Stimulated activated CD4-positive, alpha-beta T cell treated with anti-CD3 and anti-CD28 coated beads, Interleukin-1b, Interleukin-23, amount 100 ng/mL, for 1 hour (primary cell): ENCODE measurements around the gene CES4A.
"Not testable (repeated sequence)": the region's sequence is repeated elsewhere in the genome, so short reads cannot be mapped to it uniquely, and the experiment has no call there.

Experiments
- DNase-seq, 2 donors: peaks; one replicate each; pipeline ENCODE4 v3.0.0-alpha.2; 2020; ENCODE audit warnings: low read depth in 2 of 2

CES4A gene

DNA sequence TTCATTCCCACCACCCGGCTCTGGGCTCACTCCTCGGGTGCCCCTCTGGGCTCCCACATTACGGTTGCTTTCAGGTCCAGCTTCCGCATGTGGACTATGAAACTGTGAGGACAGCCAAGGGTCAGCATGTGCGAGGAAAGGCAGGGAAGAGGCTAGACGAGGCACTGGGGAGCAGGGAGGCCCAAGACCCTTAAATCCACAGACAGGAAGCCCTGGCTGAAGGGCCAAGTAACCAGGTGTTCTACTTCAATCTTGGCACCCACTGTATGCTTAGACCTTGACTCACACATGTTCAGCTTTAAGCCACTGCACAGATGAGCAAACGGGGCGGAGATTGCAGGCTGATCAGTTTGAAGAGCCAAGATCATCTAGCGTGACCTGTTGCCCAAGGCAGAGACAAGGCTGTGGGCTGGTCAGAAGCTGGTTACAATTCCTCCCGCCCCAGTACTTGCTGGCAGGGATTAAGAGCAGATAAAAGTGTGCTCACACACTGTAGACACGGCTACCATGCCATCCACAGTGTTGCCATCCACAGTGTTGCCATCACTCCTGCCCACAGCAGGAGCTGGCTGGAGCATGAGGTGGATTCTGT is at the start of gene CES4A:
Gene CES4A (plus strand): TSS at position 393 of the 592 bp plus-strand sequence. CDS start 184 bp downstream, at position 577.
- DNase-seq: no peak

DNA sequence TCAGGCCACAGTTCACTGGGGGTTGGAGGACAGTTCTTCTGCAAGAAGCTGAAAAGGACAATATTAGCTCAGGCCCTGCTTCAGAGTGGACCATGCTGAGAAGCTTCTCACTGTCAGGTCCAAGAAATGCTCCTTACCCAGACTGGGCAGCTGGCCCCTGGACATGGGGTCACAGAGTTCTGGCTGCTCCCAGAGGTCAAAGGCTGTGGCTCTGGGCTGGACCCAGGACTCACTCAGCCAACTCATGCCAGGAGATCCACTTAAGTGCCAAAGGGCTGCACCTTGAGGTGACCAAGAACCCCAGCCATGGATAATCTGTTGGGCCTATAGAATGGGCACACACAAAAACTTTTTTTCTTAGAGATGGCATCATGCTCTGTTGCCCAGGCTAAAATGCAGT is 49.0 kb upstream of the CES4A start:
- DNase-seq: no peak

DNA sequence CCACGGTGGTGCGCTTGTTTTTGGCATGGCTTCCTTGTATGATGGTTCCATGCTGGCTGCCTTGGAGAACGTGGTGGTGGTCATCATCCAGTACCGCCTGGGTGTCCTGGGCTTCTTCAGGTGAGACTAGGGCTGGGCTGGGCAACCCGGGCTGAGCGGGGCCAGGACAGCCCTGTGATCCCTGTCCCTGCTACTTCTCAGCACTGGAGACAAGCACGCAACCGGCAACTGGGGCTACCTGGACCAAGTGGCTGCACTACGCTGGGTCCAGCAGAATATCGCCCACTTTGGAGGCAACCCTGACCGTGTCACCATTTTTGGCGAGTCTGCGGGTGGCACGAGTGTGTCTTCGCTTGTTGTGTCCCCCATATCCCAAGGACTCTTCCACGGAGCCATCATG is 48.2 kb upstream of the CES4A start:
- no peak for DNase-seq

DNA sequence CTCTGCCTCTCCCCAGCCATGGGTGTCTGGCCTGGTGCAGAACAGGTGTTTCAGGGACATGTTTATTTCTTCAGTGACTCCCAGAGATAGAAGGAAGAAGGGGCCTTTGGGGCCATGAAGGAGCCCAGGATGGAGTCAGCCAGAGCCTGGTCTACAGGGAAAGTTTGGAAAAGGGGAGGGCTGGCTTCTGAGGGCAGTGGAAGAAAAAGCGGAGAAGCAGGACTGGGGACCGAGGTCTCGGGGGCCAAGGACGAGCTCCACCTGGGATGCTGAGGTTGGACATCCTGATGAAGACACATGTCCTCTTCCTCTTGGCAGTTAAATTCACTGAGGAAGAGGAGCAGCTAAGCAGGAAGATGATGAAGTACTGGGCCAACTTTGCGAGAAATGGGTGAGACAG is 45.4 kb upstream of the CES4A start:
- no peak for DNase-seq

DNA sequence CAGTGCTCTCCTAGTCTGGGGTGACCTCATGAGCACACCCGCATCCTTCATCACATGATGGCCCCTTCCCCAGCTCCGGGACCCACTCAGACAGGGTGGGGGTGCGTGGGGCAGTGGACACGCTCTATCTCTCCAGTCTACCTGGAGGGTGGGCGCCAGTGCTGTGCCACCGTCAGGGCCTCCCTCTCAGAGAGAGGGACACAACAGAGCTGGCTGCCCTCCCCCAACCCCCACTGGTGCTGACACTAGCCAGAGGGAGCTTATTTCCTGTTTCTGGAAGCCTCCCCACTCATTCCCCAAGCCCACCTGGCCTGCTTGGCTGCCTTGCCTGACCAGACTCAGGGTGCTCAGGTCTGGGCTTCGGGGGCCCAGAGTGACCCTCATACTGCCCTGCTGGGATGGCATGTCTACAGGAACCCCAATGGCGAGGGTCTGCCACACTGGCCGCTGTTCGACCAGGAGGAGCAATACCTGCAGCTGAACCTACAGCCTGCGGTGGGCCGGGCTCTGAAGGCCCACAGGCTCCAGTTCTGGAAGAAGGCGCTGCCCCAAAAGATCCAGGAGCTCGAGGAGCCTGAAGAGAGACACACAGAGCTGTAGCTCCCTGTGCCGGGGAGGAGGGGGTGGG is 44.8 kb upstream of the CES4A start:
- no peak for DNase-seq

DNA sequence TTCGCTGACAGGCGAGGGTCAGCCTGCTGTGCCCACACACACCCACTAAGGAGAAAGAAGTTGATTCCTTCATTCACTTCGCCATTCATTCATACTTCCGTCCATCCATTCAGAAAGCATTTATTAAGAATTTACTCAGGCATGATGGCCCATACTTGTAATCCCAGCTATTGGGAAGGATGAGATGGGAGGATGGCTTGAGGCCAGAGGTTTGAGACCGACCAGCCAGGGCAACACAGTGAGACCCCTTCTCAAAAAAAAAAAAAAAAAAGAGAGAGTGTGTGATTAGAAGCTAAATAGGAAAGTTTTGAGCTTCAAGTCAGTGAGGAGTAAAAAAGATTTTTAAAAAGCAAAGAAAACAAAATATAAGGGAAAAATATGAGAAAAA is 44.3 kb upstream of the CES4A start:
- DNase-seq: no peak

DNA sequence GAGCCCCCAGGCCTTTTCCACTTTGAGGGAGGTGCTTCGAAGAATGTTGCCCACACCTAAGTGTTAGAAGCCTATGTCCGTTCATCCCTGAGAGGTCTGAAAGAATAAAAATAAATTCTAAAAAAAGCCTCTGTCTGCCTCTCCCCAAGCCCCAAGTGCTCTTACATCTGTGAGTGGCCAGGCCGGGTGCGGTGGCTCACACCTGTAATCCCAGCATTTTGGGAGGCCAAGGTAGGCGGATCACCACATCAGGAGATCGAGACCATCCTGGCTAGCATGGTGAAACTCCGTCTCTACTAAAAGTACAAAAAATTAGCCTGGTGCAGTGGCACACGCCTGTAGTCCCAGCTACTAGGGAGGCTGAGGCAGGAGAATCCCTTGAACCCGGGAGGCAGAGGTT is 43.4 kb upstream of the CES4A start:
- not testable (repeated sequence) for DNase-seq

DNA sequence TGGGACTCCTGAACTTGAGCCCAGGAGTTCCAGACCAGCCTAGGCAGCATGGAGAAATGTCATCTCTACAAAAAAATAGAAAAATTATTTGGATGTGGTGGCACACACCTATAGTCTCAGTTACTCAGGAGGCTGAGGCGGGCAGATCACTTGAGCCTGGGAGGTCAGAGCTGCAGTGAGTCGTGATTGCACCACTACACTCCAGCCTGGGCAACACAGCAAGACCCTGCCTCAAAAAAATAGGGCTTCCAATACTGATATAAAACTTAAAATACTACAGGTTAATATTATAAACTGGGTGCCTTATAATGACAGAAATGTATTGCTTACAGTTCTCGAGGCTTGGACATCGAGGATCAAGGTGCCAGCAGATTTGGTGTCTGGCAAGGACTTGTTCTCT is 42.5 kb upstream of the CES4A start:
- no peak for DNase-seq

DNA sequence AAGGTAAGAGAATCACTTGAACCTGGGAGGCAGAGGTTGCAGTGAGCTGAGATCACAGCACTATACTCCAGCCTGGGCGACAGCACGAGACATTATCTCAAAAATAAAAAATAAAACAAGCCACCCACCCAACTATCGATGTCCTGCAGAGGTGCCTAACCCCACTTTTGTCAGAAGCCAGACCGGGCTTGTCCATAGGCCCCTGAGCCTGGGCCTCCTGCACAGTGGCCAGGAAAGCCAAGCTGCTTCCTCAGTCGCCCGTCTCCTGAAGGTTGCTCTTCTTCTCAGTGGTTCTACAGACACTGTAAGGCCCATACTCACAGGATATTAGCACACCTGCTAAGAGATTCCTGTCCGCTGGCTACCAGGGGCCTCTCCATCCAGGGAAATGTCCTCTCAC is 41.8 kb upstream of the CES4A start:
- DNase-seq: no peak

DNA sequence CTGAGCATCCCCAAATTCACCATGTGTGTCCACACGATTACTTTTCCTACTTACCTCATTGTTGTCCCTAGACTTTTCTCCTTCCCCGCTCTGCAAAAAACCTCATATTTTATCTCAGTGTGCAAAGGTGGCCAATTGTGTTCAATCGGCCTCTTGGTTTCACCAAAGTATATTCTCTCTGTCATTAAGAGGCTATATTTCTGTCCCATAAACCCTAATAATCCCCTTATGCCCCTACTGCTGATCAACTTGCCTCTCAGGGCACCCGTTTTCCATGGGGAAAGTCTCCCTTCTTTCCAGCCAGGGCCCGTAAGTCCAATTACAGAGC is 41.5 kb upstream of the CES4A start:
- no peak for DNase-seq

DNA sequence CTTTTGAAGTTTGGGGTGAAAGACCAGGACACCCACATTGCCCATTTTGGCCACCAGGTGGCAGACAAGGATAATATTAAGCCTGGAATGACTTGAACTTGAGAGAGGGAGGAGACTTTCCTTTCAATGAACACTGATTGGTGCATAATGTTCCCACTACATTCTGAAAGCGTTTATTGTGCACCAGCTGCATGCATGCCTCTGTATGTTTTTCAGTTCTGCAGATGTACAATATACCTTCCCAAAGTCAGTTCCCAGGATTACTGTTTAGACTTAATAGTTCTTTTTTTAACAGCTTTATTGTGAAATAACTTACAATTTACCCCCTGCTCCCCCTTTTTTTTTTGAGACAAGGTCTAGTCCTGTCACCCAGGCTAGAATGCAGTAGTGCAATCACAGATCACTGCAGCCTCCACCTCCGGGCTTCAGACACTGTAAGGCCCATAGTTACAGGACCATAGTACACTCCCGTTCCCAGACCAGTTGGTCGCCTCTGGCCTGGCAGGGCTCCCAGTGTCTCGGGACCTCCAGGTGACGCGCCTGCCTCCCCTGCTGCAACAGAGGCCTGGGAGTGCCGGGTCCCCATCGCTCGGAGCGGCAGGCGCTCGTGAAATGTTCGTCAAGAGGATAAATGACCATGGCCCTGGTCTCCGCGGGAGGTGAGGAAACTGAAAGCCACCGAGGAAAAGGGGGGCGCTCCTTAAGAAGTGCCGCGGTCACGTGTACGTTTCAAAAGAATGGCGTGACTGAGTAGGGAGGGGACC is 40.9 kb upstream of the CES4A start:
- peak; percentile 58 to 77 for DNase-seq

DNA sequence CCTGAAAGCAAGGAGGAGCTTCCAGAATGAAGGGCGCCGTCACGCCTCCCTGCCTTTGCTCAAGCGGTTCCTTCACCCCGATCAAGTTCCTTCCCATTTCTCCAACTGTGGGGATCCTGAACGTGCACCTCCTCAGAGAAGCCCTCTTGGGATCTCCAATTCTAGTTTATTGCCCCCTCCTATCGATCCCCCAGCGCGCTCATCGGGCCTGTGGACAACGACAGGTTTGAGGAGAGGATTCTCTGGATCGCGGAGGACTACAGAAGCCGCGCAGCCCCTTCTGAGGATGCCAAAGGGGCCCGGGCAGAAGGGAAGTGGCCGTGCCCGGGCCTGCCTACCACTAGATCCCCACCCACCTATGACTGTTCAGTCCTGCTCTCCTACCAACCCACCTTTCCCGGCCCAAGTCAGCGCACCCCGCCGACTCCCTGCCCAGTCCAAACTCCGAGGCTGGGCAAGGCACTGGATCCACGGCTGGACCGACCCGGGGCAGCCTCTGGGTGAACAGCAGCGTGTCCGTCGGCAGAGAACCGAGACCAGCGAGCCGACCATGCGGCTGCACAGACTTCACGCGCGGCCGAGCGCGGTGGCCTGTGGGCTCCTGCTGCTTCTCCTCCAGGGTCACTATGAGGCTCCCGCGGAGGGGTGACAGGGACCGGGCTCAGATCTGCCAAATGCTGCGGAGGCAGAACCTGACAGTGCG is 40.1 kb upstream of the CES4A start:
- no peak for DNase-seq

DNA sequence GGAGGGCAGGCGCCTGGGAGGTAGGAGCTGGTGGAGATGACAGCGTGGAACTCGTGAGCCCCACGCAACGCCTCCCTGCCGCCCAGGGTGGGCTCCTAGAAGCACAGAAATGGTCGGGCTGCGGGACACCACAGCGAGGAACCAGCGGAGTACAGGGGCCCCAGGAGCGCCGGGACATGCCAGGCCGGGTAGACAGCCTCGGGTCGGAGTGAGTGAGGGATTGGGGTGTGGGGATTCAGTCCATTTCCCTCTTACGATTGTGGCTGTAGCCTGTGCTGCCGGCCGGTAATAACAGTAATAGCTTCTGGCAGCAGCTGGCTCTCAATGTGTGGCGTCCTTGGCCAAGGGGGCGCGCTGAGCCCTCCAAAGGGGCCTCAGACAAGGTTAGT is 39.6 kb upstream of the CES4A start:
- no peak for DNase-seq

DNA sequence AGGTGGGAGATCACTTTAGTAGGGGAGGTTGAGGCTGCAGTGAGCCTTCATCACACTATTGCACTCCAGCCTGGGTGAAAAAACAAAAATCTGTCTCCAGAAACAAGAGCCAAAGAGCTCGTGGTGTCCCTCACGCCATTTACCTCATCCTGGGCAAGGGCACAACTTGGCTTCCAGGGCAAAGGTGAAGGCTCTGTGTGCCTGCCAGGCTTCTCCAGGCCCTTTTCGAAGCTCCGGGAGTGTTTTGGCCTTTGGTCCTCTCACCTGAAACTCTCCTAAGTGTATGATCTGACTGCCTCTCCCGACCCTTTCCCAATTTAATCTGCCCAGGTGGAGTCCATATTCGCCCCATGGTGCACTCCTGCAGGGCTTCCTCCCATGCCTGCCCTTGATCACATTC is 38.9 kb upstream of the CES4A start:
- no peak for DNase-seq

DNA sequence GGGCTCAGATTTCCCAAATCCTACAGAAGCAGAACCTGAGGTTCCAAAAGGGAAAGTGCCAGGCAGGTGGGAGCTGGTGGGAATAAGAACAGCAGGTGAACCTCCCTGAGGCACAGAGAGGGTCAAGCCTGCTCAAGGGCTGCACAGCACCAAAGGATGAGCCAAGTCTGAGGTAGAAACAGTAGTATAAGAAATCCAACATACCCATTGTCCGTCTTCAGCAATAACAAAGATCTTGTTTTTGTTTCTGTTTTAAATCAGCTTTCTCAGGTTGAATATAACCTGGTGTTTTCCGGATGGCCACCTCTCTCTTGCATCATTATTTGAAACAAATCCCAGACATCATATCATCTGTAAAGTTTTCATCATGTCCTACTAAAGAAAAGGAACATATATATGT is 38.0 kb upstream of the CES4A start:
- no peak for DNase-seq

DNA sequence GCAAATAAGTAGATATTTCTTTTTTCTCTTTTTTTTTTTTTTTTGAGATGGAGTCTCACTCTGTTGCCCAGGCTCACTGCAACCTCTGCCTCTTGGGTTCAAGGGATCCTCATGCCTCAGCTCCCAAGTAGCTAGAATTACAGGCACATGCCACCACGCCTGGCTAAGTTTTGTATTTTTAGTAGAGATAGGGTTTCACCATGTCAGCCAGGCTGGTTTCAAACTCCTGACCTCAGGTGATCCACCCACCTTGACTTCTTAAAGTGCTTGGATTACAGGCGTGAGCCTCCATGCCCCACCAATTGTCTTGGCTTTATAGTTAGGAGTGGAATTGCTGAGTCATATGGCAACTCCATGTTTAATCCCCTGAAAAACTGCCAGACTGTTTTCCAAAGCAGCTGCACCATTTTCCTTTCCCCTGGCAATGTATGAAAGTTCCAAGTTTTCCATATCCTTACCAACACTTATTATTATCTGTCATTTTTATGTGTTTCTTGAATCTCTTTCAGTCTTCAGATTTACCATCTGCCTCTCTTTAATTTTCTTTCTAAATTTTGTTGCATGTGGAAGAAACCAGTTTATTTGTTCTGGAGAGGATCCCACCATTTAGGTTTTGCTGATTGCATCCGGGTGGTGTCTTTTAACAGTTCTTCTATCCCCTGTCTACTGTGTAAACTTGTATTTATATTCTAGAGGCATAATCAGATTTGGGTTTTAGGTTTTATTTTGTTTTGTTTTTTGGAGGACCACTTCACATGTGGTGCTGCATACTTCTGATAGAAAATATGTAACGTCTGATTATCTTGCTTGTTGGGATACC is 37.2 kb upstream of the CES4A start:
- no peak for DNase-seq

DNA sequence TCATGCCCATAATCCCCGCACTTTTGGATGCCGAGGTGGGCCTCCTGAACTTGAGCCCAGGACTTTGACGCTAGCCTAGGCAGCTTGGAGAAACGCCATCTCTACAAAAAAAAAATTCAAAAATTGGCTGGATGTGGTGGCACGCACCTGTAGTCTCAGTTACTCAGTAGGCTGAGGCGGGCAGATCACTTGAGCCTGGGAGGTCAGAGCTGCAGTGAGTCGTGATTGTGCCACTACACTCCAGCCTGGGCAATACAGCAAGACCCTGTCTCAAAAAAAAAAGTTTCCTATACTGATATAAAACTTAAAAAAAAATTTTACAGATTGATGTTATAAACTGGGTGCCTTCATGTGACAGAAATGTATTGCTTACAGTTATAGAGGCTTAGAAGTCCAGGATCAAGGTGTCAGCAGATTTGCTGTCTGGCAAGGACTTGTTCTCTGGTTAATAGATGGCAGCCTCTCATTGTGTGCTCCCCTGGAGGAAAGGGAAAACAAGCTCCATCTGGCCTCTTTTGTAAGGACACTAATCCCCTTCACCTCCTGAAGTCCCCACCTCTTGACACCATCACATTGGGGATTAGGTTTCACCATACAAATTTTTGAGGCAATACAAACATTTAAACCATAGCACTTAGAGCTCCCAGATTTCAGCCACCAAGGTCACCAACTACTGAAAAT is 35.8 kb upstream of the CES4A start:
- no peak for DNase-seq

DNA sequence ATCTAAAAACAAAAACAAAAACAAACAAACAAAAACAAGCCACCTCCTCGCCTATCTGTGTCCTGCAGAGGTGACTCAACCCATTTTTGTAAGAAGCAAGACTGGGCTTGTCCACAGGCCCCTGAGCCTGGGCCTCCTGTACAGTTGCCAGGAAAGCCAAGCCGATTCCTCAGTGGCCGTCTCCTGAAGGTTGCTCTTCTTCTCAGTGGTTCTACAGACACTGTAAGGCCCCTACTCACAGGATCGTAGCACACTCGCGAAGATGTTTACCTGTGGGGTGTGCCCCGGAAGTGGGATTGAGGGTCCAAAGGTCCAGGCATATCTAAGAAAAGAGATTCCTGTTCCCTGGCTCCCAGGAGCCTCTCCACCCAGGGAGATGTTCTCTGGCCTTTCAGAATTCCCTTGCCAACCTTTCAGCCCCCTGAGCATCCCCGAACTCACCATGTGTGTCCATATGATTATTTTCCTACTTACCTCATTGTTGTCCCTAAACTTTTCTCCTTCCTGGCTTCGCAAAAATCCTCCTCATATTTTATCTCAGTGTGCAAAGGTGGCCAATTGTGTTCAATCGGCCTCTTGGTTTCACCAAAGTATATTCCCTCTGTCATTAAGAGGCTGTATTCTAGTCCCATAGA is 34.8 kb upstream of the CES4A start:
- DNase-seq: no peak

DNA sequence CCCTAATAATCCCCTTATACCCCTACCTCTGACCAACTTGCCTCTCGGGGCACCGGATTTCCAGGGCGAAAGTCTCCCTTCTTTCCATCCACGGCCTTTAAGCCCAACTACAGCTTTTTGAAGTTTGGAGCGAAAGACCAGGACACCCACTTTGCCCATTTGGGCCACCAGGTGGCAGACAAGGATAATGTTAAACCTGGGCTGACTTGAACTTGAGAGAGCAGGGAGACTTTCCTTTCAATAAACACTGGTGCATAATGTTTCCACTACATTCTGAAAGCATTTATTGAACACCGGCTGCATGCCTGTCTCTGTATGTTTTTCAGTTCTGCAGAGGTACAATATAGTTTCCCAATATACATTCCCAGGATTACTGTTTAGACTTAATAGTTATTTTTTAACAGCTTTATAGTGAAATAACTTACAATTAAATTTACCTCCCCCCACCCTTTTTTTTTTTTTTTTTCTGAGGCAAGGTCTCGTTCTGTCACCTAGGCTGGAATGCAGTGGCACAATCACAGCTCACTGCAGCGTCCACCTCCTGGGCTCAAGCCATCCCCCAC is 34.2 kb upstream of the CES4A start:
- DNase-seq: peak; percentile 37 to 52

DNA sequence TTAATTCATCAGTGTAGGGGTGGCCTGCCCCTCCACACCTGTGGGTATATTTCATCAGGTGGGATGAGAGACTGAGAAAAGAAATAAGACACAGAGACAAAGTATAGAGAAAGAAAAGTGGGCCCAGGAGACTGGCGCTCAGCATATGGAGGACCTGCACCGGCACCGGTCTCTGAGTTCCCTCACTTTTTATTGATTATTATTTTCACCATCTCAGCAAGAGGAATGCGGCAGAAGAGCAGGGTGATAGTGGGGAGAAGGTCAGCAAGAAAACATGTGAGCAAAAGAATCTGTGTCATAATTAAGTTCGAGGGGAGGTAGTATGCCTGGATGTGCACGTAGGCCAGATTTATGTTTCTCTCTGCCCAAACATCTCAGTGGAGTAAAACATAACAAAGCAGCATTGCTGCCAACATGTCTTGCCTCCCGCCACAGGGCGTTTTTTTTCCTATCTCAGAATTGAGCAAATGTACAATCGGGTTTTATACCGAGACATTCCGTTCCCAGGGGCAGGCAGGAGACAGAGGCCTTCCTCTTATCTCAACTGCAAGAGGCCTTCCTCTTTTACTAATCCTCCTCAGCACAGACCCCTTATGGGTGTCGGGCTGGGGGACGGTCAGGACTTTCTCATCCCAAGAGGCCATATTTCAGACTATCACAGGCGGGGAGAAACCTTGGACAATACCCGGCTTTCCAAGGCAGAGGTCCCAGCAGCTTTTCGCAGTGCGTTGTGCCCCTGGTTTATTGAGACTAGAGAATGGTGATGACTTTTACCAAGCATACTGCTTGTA is 32.8 kb upstream of the CES4A start:
- not testable (repeated sequence) for DNase-seq
